HCT116 (cell line): ENCODE data around the gene KRTAP17-1.

ENCODE experiments used
- CEBPB ChIP-seq: IDR thresholded peaks from 2 replicates; pipeline ENCODE4 v1.6.1; 2012; ENCODE audit warnings: low read depth
- EGR1 ChIP-seq: IDR thresholded peaks from 2 replicates; pipeline ENCODE4 v1.6.1; 2012; ENCODE audit warnings: low read depth
- EZH2phosphoT487 ChIP-seq: fragments of 200-600 bp; IDR thresholded peaks from 2 replicates; pipeline ENCODE4 v1.6.1; 2018; ENCODE audit warnings: antibody characterized with exemption, borderline replicate concordance
- POLR2A ChIP-seq: IDR thresholded peaks from 2 replicates; pipeline ENCODE4 v1.7.0; 2011; ENCODE audit warnings: borderline replicate concordance; ENCODE audit not compliant: insufficient read depth, insufficient read length; ENCODE audit errors: extremely low read depth
- POLR2AphosphoS5 ChIP-seq: IDR thresholded peaks from 2 replicates; pipeline ENCODE4 v1.6.1; 2011; ENCODE audit warnings: mild to moderate bottlenecking, low read depth, low read length, moderate library complexity
- YY1 ChIP-seq: IDR thresholded peaks from 2 replicates; pipeline ENCODE4 v1.6.1; 2011; ENCODE audit warnings: low read length, low read depth, moderate library complexity, mild to moderate bottlenecking; ENCODE audit not compliant: insufficient replicate concordance; ENCODE audit errors: extremely low read depth
- ZFX ChIP-seq: fragments of 450-650 bp; IDR thresholded peaks from 2 replicates; pipeline ENCODE4 v1.6.1; 2017
- TF ChIP-seq, protein P1 (sequence below), 3 experiments: fragments of 200-600 bp in 1 of 3; sonication (generic) in 1 of 3; IDR thresholded peaks in 2 of 3; conservative IDR thresholded peaks in 1 of 3; 2 replicates each; pipeline ENCODE4 v1.5.1; 2012 to 2017; ENCODE audit warnings: low read depth in 2 of 3, low read length in 2 of 3, antibody characterized with exemption in 1 of 3, borderline replicate concordance in 1 of 3, control low read depth in 1 of 3, mild to moderate bottlenecking in 1 of 3, mixed read lengths in 1 of 3, mixed run types in 1 of 3, moderate library complexity in 1 of 3; ENCODE audit not compliant: insufficient read depth in 1 of 3
- TF ChIP-seq, protein P2 (sequence below): IDR thresholded peaks from 2 replicates; pipeline ENCODE4 v1.6.1; 2012; ENCODE audit warnings: low read depth
- TF ChIP-seq, protein P3 (sequence below): IDR thresholded peaks from 2 replicates; pipeline ENCODE4 v1.6.1; 2012

DNA sequence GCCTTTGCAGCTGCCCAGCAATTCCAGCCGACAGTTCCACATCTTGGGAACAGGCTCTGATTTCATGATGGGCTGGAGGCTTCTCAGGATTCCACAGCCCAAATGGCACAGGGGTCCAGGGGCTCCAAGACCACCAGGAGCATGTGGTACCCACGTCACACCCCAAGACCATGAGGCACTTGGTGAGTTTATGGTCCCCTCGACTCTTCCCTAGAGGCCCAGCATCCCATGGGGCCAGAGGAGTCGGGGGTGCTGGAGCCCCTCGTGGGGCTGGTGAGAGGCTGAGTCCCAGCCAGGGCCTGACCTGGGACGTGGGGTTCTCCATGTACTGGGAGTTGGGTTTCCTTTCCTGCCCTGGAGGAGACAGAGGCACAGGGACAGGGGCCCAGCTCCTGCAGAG, 10.1 kb upstream of the KRTAP17-1 start:
- TF ChIP-seq ZFX: no peak
- TF ChIP-seq, protein P1, sequence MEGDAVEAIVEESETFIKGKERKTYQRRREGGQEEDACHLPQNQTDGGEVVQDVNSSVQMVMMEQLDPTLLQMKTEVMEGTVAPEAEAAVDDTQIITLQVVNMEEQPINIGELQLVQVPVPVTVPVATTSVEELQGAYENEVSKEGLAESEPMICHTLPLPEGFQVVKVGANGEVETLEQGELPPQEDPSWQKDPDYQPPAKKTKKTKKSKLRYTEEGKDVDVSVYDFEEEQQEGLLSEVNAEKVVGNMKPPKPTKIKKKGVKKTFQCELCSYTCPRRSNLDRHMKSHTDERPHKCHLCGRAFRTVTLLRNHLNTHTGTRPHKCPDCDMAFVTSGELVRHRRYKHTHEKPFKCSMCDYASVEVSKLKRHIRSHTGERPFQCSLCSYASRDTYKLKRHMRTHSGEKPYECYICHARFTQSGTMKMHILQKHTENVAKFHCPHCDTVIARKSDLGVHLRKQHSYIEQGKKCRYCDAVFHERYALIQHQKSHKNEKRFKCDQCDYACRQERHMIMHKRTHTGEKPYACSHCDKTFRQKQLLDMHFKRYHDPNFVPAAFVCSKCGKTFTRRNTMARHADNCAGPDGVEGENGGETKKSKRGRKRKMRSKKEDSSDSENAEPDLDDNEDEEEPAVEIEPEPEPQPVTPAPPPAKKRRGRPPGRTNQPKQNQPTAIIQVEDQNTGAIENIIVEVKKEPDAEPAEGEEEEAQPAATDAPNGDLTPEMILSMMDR (IDR thresholded peaks at IDR 0.05 in 2 of 3, conservative IDR thresholded peaks at IDR 0.05 in 1 of 3; ENCODE audit: borderline replicate concordance in 1 of 3, insufficient read depth in 1 of 3, low read depth in 2 of 3, low read length in 2 of 3): no peak
- TF ChIP-seq, protein P2, sequence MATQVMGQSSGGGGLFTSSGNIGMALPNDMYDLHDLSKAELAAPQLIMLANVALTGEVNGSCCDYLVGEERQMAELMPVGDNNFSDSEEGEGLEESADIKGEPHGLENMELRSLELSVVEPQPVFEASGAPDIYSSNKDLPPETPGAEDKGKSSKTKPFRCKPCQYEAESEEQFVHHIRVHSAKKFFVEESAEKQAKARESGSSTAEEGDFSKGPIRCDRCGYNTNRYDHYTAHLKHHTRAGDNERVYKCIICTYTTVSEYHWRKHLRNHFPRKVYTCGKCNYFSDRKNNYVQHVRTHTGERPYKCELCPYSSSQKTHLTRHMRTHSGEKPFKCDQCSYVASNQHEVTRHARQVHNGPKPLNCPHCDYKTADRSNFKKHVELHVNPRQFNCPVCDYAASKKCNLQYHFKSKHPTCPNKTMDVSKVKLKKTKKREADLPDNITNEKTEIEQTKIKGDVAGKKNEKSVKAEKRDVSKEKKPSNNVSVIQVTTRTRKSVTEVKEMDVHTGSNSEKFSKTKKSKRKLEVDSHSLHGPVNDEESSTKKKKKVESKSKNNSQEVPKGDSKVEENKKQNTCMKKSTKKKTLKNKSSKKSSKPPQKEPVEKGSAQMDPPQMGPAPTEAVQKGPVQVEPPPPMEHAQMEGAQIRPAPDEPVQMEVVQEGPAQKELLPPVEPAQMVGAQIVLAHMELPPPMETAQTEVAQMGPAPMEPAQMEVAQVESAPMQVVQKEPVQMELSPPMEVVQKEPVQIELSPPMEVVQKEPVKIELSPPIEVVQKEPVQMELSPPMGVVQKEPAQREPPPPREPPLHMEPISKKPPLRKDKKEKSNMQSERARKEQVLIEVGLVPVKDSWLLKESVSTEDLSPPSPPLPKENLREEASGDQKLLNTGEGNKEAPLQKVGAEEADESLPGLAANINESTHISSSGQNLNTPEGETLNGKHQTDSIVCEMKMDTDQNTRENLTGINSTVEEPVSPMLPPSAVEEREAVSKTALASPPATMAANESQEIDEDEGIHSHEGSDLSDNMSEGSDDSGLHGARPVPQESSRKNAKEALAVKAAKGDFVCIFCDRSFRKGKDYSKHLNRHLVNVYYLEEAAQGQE: no peak
- no peak for TF ChIP-seq CEBPB
- TF ChIP-seq, protein P3, sequence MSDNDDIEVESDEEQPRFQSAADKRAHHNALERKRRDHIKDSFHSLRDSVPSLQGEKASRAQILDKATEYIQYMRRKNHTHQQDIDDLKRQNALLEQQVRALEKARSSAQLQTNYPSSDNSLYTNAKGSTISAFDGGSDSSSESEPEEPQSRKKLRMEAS: no peak
- no peak for TF ChIP-seq YY1
- no peak for TF ChIP-seq POLR2AphosphoS5
- TF ChIP-seq EZH2phosphoT487: no peak
- TF ChIP-seq EGR1: no peak
- TF ChIP-seq POLR2A: no peak
